HG03095 (cell line): ENCODE data around the gene ZFP57.
A peak's percentile ranks its signal among the peaks of the same experiment; 100 is the strongest.

Experiments used
- ATAC-seq: cut with Tn5 transposase; IDR thresholded peaks from one replicate; pipeline ENCODE4 v1.9.1; 2021; ENCODE audit warnings: moderate library complexity; ENCODE audit not compliant: unreplicated experiment

Gene ZFP57

GRCh38 chr6:29656157-29656556, 24.8 kb downstream of the ZFP57 start:
- no peak for ATAC-seq

- no peak for ATAC-seq
Observed at GRCh38 chr6:29655658-29656057, 25.3 kb downstream of the ZFP57 start.

GRCh38 chr6:29653452-29654038, 27.4 kb downstream of the ZFP57 start:
- no peak for ATAC-seq

GRCh38 chr6:29652198-29652584, 28.8 kb downstream of the ZFP57 start:
- ATAC-seq = no peak

GRCh38 chr6:29651413-29652197, 29.3 kb downstream of the ZFP57 start:
- no peak for ATAC-seq

GRCh38 chr6:29649701-29650673, 31.0 kb downstream of the ZFP57 start:
- peak; percentile 93 for ATAC-seq

GRCh38 chr6:29647927-29648642, 32.9 kb downstream of the ZFP57 start:
- no peak for ATAC-seq

GRCh38 chr6:29641430-29642148, 39.4 kb downstream of the ZFP57 start:
- no peak for ATAC-seq

- ATAC-seq = no peak
Observed at GRCh38 chr6:29637247-29637646, 43.7 kb downstream of the ZFP57 start.

GRCh38 chr6:29633534-29633905, 47.4 kb downstream of the ZFP57 start:
- ATAC-seq = no peak

- ATAC-seq = peak; percentile 78
Observed at GRCh38 chr6:29632789-29633533, 48.0 kb downstream of the ZFP57 start, which contains the start of gene GABBR1. GABBR1 (minus strand) TSS chr6:29633183; CDS start chr6:29632385, 798 bp downstream.

- peak; percentile 15 for ATAC-seq
Observed at GRCh38 chr6:29631860-29632731, 48.9 kb downstream of the ZFP57 start.

- ATAC-seq = no peak
Observed at GRCh38 chr6:29631209-29631810, 49.6 kb downstream of the ZFP57 start.

- ATAC-seq = no peak
Observed at GRCh38 chr6:29630315-29630714, 50.6 kb downstream of the ZFP57 start.

GRCh38 chr6:29629571-29629970, 51.4 kb downstream of the ZFP57 start:
- ATAC-seq = no peak

- ATAC-seq = no peak
Observed at GRCh38 chr6:29628419-29629281, 52.3 kb downstream of the ZFP57 start.

GRCh38 chr6:29627755-29628418, 53.1 kb downstream of the ZFP57 start:
- no peak for ATAC-seq
